Fibroblast of skin of left biceps (primary cell): ENCODE data around the gene TARDBP.
A peak's percentile ranks its signal among the peaks of the same experiment; 100 is the strongest.
"Not testable (repeated sequence)": the region's sequence is repeated elsewhere in the genome, so short reads cannot be mapped to it uniquely, and the experiment has no call there.

Experiments
- DNase-seq, 2 experiments: peaks; one replicate each; pipeline ENCODE4 v3.0.0-alpha.2; 2013; ENCODE audit warnings: low read depth in 2 of 2

The TARDBP gene

GRCh38 chr1:10992864-10993263, 19.6 kb upstream of the TARDBP start:
- DNase-seq: no peak

GRCh38 chr1:10996100-10996499, 16.4 kb upstream of the TARDBP start:
- no peak for DNase-seq

DNA sequence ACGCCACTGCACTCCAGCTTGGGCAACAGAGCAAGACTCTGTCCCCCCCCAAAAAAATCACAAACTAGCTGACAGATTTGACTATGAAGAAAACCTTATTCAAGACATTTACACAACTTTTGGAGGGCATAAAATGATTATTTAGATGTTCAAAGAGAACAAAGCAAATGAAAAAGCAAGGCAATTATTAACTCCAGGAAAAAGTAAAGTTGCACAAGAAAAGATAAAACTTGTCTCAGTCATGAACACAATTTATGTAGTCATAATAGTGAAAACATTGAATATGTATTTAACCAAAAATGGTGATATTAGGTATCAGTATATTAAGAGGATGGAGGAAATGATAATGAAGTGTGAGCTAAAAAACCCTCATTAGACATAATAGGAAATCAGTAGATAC, 11.9 kb upstream of the TARDBP start:
- DNase-seq: no peak

DNA sequence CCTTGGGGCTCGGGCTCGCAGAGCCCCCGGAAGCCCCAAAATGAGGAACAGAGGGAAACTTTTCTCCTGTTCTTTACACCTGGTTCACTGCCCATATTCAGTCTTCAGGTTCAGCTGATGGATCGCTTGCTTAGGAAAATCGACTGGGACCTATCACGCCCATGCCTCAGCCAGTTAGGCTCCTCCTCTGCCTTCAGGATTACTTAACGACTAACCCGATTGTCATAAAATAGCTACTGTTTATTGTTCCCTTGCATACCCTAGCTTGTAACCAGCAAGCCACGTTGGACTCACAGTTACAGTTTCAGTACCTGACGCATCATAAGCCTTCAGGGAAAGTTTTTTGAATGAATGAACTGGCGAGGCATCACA, 692 bp downstream of the TARDBP start:
- DNase-seq: no peak

GRCh38 chr1:11019358-11019757, 6.9 kb downstream of the TARDBP start:
- DNase-seq: not testable (repeated sequence)

GRCh38 chr1:11019971-11020370, 7.5 kb downstream of the TARDBP start:
- DNase-seq: no peak

DNA sequence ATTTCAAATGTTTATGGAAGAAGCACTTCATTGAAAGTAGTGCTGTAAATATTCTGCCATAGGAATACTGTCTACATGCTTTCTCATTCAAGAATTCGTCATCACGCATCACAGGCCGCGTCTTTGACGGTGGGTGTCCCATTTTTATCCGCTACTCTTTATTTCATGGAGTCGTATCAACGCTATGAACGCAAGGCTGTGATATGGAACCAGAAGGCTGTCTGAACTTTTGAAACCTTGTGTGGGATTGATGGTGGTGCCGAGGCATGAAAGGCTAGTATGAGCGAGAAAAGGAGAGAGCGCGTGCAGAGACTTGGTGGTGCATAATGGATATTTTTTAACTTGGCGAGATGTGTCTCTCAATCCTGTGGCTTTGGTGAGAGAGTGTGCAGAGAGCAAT, 10.7 kb downstream of the TARDBP start:
- no peak for DNase-seq

DNA sequence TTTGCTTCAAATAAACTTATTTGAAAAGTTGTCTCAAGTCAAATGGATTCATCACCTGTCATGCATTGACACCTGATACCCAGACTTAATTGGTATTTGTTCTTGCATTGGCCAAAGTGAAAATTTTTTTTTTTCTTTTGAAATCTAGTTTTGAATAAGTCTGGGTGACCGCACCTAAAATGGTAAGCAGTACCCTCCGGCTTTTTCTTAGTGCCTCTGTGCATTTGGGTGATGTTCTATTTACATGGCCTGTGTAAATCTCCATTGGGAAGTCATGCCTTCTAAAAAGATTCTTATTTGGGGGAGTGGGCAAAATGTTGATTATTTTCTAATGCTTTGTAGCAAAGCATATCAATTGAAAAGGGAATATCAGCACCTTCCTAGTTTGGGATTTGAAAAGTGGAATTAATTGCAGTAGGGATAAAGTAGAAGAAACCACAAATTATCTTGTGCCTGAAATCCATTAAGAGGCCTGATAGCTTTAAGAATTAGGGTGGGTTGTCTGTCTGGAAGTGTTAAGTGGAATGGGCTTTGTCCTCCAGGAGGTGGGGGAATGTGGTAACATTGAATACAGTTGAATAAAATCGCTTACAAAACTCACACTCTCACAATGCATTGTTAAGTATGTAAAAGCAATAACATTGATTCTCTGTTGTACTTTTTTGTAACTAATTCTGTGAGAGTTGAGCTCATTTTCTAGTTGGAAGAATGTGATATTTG, 11.9 kb downstream of the TARDBP start:
- no peak for DNase-seq

DNA sequence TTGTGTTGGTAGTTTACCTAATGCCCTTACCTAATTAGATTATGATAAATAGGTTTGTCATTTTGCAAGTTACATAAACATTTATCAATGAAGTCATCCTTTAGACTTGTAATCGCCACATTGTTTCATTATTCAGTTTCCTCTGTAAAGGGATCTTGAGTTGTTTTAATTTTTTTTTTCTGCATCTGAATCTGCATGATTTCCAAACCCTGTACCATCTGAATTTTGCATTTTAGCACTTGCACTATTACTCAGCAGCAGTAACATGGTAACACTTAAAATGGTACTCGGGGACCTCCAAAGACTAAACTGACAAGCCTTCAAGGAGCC, 12.4 kb downstream of the TARDBP start:
- no peak for DNase-seq

DNA sequence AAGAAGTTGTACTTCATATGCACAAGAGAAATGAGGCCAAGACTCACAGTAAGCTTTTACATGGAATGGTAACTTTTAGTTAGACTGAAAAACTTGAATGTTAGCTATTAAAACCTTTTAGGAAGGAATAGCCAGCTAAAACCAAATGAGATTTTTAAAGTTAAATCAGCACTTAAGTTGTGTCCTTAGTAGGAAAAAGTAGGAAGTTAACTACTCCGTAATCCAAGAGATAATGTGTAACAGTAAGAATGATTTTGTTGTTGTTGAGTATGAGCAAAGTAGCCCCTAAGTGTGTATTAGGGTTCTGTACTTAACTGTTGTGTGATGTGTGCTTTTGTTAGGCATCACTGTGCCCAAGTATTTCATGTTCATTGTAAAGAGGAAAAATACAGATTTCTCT, 13.2 kb downstream of the TARDBP start:
- no peak for DNase-seq

DNA sequence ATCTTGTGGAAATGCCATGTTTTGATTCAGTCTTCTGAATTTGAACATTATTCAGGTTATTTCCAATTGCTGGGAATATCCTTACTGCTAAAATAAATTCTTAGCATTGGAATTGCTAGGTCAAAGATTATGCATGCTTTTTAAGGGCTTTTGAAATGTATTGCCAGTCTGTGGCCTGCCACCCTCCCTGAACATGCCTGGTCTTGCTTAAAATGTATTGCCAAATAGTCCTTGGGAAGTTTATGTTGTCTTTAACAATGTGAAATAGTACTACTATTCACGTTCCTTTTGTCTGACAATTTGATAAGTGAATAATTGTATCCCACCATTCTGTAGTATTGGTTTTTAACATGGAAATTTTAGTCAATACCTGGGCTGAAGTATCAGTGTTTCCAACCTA, 13.6 kb downstream of the TARDBP start:
- DNase-seq: no peak

DNA sequence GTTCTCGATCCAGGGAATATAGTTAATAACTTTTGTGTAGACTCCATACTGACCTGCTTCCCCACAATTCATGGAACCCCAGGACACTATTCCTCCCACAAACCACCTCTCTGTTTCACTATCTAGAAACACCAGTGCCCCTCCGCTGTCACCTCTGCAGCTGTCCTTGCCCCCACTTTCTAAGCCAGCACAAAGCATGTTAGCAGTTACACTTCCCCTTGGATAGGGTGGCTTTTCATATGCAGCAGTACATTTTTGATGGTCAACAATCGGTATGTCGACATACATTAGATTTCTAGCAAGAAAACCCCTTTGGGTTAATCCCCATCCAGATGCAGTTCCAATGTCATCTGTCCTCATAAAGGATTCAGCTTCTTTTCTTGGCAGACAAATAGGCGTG, 14.4 kb downstream of the TARDBP start:
- DNase-seq: no peak

- DNase-seq: no peak
Observed at GRCh38 chr1:11027316-11027715, 14.9 kb downstream of the TARDBP start.

DNA sequence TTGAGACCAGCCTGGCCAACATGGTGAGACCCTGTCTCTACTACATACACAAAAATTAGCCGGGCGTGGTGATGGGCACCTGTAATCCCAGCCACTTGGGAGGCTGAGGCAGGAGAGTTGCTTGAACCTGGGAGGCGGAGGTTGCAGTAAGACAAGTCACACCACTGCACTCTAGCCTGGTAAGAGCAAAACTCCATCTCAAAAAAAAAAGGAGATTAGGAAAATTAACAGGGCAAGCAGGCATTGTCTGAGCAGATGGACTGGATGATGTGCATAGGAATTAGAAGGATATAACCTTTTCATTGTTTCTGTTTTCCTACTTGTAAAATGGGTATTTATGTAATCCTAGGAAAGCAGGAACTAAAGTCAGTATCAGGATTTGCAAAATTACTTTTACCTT, 15.6 kb downstream of the TARDBP start:
- no peak for DNase-seq

DNA sequence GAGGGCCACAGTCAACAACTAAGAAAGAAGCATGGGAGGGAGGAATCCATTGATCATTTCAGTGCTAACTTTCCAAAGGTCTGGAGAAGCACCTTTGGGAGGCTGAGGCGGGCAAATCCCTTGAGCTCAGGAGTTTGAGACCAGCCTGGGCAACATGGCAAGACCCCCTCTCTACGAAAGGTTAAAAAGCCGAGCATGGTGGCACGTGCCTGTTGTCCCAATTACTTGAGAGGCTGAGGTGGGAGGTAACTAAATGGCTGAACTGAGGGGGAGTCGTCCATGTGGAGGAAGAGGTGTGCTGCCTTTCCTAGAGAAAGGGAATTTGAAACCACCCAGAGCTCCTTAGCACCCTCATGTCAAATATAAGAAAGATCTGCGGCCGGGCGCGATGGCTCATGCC, 18.4 kb downstream of the TARDBP start:
- no peak for DNase-seq

- DNase-seq: no peak
Observed at GRCh38 chr1:11031624-11032262, 19.3 kb downstream of the TARDBP start.

- DNase-seq: not testable (repeated sequence)
Observed at GRCh38 chr1:11037019-11037739, 24.7 kb downstream of the TARDBP start.

DNA sequence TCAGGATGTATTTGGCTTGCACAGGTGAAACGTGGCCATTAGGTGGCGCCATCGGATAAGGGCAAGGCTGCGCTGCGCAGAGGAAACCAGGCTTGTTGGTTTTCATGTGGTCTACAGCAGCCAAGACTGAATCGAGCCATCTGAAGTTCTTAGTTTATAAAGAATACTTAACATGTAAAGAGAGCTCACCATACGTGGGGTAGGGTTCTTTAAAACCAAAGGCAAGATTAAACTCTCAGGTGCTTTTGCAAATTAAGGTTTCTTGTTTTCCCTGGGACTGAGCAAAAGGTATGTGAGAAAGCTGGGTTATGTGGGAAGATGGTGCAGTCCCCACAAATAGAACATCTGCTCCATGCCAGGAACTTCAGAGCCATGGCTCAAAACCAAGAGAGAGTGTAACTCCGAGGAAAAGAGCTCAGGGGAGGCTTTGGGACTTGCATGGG, 25.3 kb downstream of the TARDBP start:
- peak; percentile 34 to 44 for DNase-seq

DNA sequence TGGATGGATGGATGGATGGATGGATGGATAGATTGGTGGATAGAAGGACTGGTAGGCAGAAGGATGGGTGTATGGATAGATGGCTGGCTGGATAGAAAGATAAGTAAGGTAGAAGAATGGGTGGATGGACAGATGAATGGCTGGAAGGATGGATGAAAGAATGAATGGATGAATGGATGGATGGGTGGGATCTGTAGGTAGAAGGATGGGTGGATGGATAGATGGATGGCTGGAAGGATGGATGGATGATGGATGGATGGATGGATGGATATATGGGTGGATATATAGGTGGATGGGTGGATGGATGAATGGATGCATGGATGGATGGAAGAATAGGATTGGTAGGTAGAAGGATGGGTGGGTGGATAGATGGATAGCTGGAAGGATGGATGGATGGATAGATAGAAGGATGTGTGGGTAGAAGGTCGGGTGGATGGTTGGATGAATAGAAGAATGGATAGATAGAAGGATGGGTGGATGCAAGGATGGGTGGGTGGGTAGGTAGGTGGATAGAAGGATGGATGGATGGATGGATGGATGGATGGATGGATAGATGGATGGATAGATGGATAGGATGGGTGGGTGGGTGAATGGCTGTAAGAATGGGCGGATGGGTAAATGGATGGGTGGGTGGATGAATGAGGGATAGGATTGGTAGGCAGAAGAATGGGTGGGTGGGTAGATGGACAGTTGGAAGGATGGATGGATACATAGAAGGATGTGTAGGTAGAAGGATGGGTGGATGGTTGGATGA, 27.1 kb downstream of the TARDBP start:
- no peak for DNase-seq

DNA sequence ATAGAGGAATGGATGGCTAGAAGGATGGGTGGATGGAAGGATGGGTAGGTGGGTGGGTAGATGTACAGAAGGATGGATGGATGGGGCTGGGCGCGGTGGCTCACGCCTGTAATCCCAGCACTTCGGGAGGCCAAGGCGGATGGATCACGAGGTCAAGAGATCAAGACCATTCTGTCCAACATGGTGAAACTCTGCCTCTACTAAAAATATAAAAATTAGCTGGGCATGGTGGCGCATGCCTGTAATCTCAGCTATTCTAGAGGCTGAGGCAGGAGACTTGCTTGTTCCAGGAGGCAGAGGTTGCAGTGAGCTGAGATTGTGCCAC, 27.6 kb downstream of the TARDBP start:
- DNase-seq: not testable (repeated sequence)

DNA sequence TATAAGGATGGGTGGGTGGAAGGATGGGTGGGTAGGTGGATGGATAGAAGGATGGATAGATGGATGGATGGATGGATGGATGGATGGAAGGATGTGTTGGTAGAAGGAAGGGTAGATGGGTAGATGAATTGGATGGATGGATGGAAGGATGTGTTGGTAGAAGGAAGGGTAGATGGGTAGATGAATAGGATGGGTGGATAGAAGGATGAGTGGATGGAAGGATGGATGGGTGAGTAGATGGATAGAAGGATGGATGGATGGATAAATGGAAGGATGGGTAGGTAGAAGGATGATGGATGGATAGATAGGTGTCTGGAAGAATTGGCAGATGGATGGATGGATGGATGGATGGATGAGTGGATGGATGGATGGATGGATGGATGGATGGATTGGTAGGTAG, 28.6 kb downstream of the TARDBP start:
- DNase-seq: no peak

GRCh38 chr1:11042065-11042464, 29.6 kb downstream of the TARDBP start:
- DNase-seq: no peak
